DMS114 treated with DMSO at 0.1 percent for 48 hours (cell line): ENCODE results near the gene ZNF275.
A peak's percentile ranks its signal among the peaks of the same experiment; 100 is the strongest.
"Not testable (repeated sequence)": the region's sequence is repeated elsewhere in the genome, so short reads cannot be mapped to it uniquely, and the experiment has no call there.

Experiments
- DNase-seq: peaks from one replicate; lab custom pipeline; 2025; ENCODE audit not compliant: unreplicated experiment; lab: John Stamatoyannopoulos, UW

ZNF275 gene

DNA sequence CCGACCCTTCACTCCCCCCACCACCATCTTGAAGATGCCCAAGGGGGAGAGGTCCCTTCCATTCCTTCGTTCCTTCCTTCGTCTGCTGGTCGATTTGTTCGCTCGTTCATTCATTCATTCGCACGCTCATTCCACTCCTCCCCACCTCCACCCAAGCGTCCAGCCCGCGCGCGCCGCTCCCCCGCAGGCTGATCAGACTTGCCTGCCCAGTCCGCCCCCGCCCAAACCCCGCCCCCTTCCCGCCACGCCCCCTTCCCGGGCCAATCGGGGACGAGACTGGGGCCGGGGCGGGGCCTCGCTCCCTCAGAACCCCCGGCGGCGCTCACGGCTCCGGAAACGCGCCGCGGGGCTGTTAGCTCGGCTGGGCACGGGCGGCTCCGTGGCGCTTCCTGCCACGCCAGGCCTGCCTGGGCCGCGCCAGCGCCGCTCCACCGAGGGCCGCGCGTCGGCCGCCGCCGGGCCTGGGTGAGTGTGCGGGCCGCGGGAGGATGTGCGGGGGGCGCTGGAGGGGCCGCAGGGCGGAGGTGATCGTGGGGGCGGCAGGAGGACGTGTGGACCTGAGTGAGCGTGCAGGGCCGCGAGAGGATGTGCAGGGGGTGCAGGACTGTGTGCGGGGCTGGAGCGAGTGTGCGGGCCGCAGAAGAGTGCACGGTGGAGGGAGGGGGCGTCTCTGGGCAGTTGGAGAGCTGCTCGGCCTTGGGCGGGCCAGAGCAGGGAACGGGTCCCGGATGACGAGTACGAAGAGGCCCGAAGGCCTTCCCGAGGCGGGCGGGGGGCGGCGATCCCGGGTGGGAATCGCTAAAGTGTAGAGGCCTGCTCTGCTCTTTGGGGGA is at the start of gene ZNF275:
Gene ZNF275 (plus strand): TSS at position 333 of the 833 bp plus-strand sequence. CDS start 2,527 bp downstream, outside the sequence.
- DNase-seq = peak; percentile 3

- DNase-seq = not testable (repeated sequence)
Measured at GRCh38 chrX:153285678-153286077, 48.3 kb upstream of the ZNF275 start.

GRCh38 chrX:153288807-153289206 is 45.1 kb upstream of the ZNF275 start:
- DNase-seq = not testable (repeated sequence)

- not testable (repeated sequence) for DNase-seq
Measured at GRCh38 chrX:153293485-153294071, 40.4 kb upstream of the ZNF275 start.

GRCh38 chrX:153297376-153297775 is 36.6 kb upstream of the ZNF275 start:
- DNase-seq = no peak

DNA sequence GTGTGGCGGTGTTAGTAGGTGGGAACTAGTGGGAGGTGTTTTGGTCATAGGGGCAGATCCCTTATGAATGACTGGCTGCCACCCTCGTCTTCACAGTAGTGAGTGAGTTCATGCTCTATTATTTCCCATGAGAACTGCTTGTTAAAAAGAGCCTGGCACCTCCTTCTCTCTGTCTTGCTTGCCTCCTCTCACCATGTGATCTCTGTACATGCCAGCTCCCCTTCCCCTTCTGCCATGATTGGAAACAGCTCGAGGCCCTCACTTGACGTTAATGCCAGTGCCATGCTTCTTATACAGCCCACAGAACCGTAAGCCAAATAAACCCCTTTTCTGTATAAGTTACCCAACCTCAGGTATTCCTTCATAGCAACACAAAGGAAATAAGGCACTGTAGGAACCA is 34.1 kb upstream of the ZNF275 start:
- no peak for DNase-seq

GRCh38 chrX:153301746-153302145 is 32.2 kb upstream of the ZNF275 start:
- no peak for DNase-seq

GRCh38 chrX:153302796-153303195 is 31.2 kb upstream of the ZNF275 start:
- no peak for DNase-seq

DNA sequence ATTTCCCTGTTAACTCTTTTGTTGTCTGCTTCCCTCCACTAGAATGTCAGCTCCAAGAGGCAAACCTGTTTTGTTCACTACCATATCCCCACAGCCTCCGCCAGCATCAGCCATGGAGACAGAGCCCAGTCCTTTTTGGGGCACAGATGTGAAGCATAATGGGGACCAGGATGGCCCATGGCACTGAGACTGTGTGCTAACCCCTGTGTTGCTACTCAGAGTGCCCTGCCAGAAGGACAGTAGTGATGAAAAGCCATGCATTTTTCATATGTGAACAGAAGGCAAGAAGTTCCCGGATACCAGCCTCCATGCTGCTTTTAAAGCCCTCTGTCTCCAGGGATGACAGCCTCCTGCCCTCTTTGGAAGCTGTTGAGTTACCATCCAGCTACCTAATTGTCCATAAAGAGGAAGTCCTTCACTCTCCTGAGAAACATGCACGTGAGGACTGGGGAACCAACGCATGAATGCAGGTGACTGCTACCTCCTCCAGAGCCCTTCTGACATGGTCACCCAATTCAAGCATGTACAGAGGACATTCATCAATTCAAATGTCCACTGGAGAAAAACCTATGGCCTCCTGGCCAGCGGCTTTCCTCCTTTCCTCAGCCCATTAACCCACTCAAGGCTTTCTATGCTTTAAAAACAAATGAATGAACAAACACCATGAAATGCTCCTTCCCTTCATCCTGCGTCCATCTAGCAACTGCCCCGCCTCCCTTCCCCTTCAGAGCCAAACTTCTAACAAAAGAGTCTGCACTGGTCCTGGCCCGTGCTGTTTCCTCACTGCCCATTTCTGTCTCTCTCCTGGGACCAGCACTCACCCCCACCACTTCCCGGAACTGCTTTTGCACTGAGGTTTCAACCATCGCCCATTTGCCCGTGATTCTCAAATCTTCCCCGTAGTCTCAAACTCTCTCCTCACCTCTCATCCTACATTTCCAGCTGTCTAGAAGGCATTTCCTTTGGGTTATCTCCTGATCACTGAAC is 30.4 kb upstream of the ZNF275 start:
- no peak for DNase-seq

- DNase-seq = no peak
Measured at GRCh38 chrX:153304988-153305736, 28.8 kb upstream of the ZNF275 start.

GRCh38 chrX:153305972-153306371 is 28.0 kb upstream of the ZNF275 start:
- no peak for DNase-seq

GRCh38 chrX:153306527-153307115 is 27.3 kb upstream of the ZNF275 start:
- no peak for DNase-seq

- DNase-seq = no peak
Measured at GRCh38 chrX:153307276-153308178, 26.4 kb upstream of the ZNF275 start.

GRCh38 chrX:153310901-153311300 is 23.1 kb upstream of the ZNF275 start:
- no peak for DNase-seq

DNA sequence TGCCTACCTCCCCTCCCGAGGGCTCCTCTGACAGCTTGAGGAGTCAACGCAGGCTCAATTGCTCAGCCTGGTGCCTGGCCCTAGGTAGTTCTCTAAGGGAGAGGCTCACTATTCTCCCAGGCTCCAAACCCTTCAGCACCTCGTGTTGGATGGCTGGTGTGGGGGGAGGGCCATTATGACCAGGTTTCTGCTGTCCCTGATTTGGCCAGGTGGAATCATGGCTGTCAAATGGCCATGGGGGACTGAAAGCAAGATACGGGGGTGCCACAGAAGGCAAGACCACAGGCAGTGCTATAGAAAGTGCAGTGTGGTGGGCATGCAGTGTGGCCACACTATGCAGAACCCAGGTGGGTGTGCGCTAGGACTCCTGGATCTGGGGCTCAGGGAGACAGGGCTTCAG is 21.9 kb upstream of the ZNF275 start:
- no peak for DNase-seq

- DNase-seq = no peak
Measured at GRCh38 chrX:153312842-153313241, 21.1 kb upstream of the ZNF275 start.

- no peak for DNase-seq
Measured at GRCh38 chrX:153317306-153317705, 16.6 kb upstream of the ZNF275 start.

- no peak for DNase-seq
Measured at GRCh38 chrX:153317996-153318722, 15.8 kb upstream of the ZNF275 start.

GRCh38 chrX:153318811-153319210 is 15.1 kb upstream of the ZNF275 start:
- no peak for DNase-seq
